Measurements from ENCODE around the gene MAPK10.

MAPK10 gene

GRCh38 chr4:86389664-86390063 lies 29.8 kb upstream of the MAPK10 start:
- H3K27ac ChIP-seq: no peak overlapping the region
- H3K27me3 ChIP-seq (ENCODE audit: insufficient read depth, low read depth, severe bottlenecking): no peaks in the 10 kb centered on the region
- TF ChIP-seq, protein P1, sequence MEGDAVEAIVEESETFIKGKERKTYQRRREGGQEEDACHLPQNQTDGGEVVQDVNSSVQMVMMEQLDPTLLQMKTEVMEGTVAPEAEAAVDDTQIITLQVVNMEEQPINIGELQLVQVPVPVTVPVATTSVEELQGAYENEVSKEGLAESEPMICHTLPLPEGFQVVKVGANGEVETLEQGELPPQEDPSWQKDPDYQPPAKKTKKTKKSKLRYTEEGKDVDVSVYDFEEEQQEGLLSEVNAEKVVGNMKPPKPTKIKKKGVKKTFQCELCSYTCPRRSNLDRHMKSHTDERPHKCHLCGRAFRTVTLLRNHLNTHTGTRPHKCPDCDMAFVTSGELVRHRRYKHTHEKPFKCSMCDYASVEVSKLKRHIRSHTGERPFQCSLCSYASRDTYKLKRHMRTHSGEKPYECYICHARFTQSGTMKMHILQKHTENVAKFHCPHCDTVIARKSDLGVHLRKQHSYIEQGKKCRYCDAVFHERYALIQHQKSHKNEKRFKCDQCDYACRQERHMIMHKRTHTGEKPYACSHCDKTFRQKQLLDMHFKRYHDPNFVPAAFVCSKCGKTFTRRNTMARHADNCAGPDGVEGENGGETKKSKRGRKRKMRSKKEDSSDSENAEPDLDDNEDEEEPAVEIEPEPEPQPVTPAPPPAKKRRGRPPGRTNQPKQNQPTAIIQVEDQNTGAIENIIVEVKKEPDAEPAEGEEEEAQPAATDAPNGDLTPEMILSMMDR (IDR thresholded peaks at IDR 0.05; ENCODE audit: low read depth, low read length): no peak
- no peaks in the 10 kb centered on the region for H3K9me3 ChIP-seq (ENCODE audit: severe bottlenecking)
- H3K36me3 ChIP-seq: no peaks in the 10 kb centered on the region
- no peak overlapping the region for H3K4me3 ChIP-seq (ENCODE audit: low read depth, low read length)
- no peak for DNase-seq

GRCh38 chr4:86388252-86388651 lies 28.4 kb upstream of the MAPK10 start:
- Histone ChIP-seq H3K27ac (no peak overlapping the region), H3K9me3 (ENCODE audit: severe bottlenecking) (no peaks in the 10 kb centered on the region), H3K27me3 (ENCODE audit: insufficient read depth, low read depth, severe bottlenecking) (no peaks in the 10 kb centered on the region), H3K4me3 (ENCODE audit: low read depth, low read length) (no peak overlapping the region), H3K36me3 (no peaks in the 10 kb centered on the region)
- no peak for DNase-seq
- TF ChIP-seq, protein P1 (IDR thresholded peaks at IDR 0.05; ENCODE audit: low read depth, low read length): no peak

GRCh38 chr4:86386817-86387415 lies 27.1 kb upstream of the MAPK10 start:
- TF ChIP-seq, protein P1 (IDR thresholded peaks at IDR 0.05; ENCODE audit: low read depth, low read length): no peak
- Histone ChIP-seq H3K4me3 (ENCODE audit: low read depth, low read length) (no peak overlapping the region), H3K27me3 (ENCODE audit: insufficient read depth, low read depth, severe bottlenecking) (no peaks in the 10 kb centered on the region), H3K36me3 (no peaks in the 10 kb centered on the region), H3K9me3 (ENCODE audit: severe bottlenecking) (no peaks in the 10 kb centered on the region), H3K27ac (no peak overlapping the region)
- no peak for DNase-seq

DNA sequence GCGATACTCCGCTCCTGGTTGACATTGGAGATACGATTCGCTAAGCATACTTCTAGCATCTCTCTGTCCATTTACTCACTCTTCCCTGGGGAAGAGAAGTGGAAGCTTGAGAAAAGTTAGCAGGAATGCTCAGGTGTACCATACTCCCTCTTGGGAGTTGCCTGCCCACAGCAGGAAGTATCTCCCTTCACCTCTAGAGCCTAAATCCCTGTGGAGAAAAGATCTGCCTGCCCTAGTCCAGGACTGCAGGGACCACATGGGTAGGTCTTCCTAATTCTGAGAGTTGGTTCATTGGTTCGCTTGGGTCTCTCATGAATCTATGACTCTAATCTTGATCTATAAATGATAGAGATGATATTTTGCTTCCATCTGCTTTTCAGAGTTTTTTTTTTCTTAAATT lies 26.3 kb upstream of the MAPK10 start:
- TF ChIP-seq, protein P1 (IDR thresholded peaks at IDR 0.05; ENCODE audit: low read depth, low read length): no peak
- no peak overlapping the region for H3K27ac ChIP-seq

GRCh38 chr4:86381431-86381830 lies 21.6 kb upstream of the MAPK10 start:
- H3K36me3 ChIP-seq: no peaks in the 10 kb centered on the region
- H3K27me3 ChIP-seq (ENCODE audit: insufficient read depth, low read depth, severe bottlenecking): no peaks in the 10 kb centered on the region
- no peak for DNase-seq
- H3K4me3 ChIP-seq (ENCODE audit: low read depth, low read length): no peak overlapping the region
- no peak overlapping the region for H3K27ac ChIP-seq
- H3K9me3 ChIP-seq (ENCODE audit: severe bottlenecking): peaks cover 5% of the 10 kb centered on the region
- TF ChIP-seq, protein P1 (IDR thresholded peaks at IDR 0.05; ENCODE audit: low read depth, low read length): no peak

More for the DNA sequence above, 26.3 kb upstream of the MAPK10 start:
- Histone ChIP-seq H3K36me3 (no peaks in the 10 kb centered on the region), H3K9me3 (ENCODE audit: severe bottlenecking) (no peaks in the 10 kb centered on the region), H3K27me3 (ENCODE audit: insufficient read depth, low read depth, severe bottlenecking) (no peaks in the 10 kb centered on the region), H3K4me3 (ENCODE audit: low read depth, low read length) (no peak overlapping the region)
- no peak for DNase-seq

DNA sequence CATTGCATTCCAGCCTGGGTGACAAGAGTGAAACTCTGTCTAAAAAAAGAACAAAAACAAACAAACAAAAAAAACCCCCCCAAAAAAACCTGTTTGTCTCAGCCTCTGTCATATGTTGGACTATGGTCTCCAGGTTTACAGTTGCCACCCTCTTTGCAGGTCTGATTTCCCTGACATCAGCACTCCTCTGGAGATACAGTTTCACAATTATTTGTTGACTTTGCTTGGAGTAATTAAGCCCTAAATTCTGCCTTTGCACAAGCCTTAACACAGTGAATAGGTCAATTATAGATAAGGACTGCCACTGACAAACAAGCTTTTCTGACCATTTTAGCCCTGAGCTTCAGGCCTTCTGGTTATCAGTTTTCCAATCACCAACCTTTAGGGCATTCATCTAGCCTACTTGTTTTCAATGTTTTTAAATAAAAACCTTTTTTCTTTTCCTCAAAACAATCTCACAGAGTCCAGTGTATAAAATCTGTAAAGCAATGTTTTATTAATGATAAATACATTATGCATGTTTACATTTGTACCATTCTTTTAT lies 20.4 kb upstream of the MAPK10 start:
- Histone ChIP-seq H3K4me3 (ENCODE audit: low read depth, low read length) (no peak overlapping the region), H3K27me3 (ENCODE audit: insufficient read depth, low read depth, severe bottlenecking) (no peaks in the 10 kb centered on the region), H3K36me3 (no peaks in the 10 kb centered on the region), H3K9me3 (ENCODE audit: severe bottlenecking) (peaks cover 5% of the 10 kb centered on the region), H3K27ac (no peak overlapping the region)
- DNase-seq: no peak
- TF ChIP-seq, protein P1 (IDR thresholded peaks at IDR 0.05; ENCODE audit: low read depth, low read length): no peak
